A549 (cell line): ENCODE results near the gene POLR3E. TPM values are rescaled to one million over a fixed set of nuclear protein-coding genes. Genes with fewer than 3 reads are reported as not detected.
A peak's percentile ranks its signal among the peaks of the same experiment; 100 is the strongest.

ENCODE experiments used
- ATAC-seq, 2 experiments: fragments of 200-7000 bp in 1 of 2; fragments of >200 bp in 1 of 2; cut with Nextera tagmentation in 1 of 2; cut with Tn5 transposase in 1 of 2; 3 replicates each; pipeline versions ENCODE4 v1.8.0 to v1.9.1; 2018 to 2020; ENCODE audit warnings: mild to moderate bottlenecking in 1 of 2, moderate library complexity in 1 of 2
- CTCF ChIA-PET: fragments of 300-600 bp; sonication (Branson Sonifier 250); formaldehyde crosslinking; extraction: SDS; loops from one replicate; lab custom pipeline; 2021; ENCODE audit warnings: antibody characterized with exemption, inconsistent platforms; lab: Yijun Ruan, JAX
- POLR2A ChIA-PET: fragments of 350-600 bp; formaldehyde crosslinking; extraction: SDS; loops from one replicate; lab custom pipeline; 2021; ENCODE audit warnings: antibody characterized with exemption, inconsistent platforms; lab: Yijun Ruan, JAX
- DNase-seq, 2 experiments: peaks; one replicate each; pipeline versions ENCODE4 v3.0.0 to v3.0.0-alpha.2; 2011 to 2016; ENCODE audit warnings: low read depth in 1 of 2, low spot score in 1 of 2
- FAIRE-seq: peaks from 2 replicates; lab custom pipeline; 2011; peaks lifted over from hg19 to GRCh38; lab: Jason Lieb, UNC
- H3K27ac ChIP-seq, 2 experiments: fragments of >200 bp; sonication (Bioruptor Twin); formaldehyde crosslinking; 3 replicates each; pipeline ENCODE4 v1.5.1; 2016 to 2017
- H3K4me1 ChIP-seq: fragments of >200 bp; sonication (Bioruptor Twin); formaldehyde crosslinking; 3 replicates; pipeline ENCODE4 v1.6.1; 2016
- H3K4me2 ChIP-seq: fragments of >200 bp; sonication (Bioruptor Twin); formaldehyde crosslinking; 3 replicates; pipeline ENCODE4 v1.6.1; 2016
- H3K4me3 ChIP-seq: fragments of >200 bp; sonication (Bioruptor Twin); formaldehyde crosslinking; 3 replicates; pipeline ENCODE4 v1.5.1; 2016
- H3K9me3 ChIP-seq: fragments of >200 bp; sonication (Bioruptor Twin); formaldehyde crosslinking; 3 replicates; pipeline ENCODE4 v1.6.1; 2016
- ATOH8 ChIP-seq: fragments of 250-450 bp; sonication (Bioruptor Pico); IDR thresholded peaks from 2 replicates; pipeline ENCODE4 v1.5.0; 2020; ENCODE audit warnings: low read depth, mild to moderate bottlenecking, moderate library complexity
- BHLHE40 ChIP-seq: IDR thresholded peaks from 2 replicates; pipeline ENCODE4 v1.6.1; 2012; ENCODE audit warnings: low read depth, low read length, inconsistent platforms
- CBX8 ChIP-seq: fragments of 200-600 bp; sonication (generic); IDR thresholded peaks from 2 replicates; pipeline ENCODE4 v1.6.1; 2016
- CEBPB ChIP-seq, 2 experiments: fragments of >200 bp in 1 of 2; sonication (Bioruptor Twin) in 1 of 2; formaldehyde crosslinking in 1 of 2; IDR thresholded peaks; 2 replicates each; pipeline ENCODE4 v1.6.1; 2012 to 2016
- ELK1 ChIP-seq: fragments of 150-350 bp; IDR thresholded peaks from 2 replicates; pipeline ENCODE4 v1.6.1; 2014; ENCODE audit warnings: low read depth, mild to moderate bottlenecking, low read length
- ESRRA ChIP-seq: fragments of 150-350 bp; IDR thresholded peaks from 2 replicates; pipeline ENCODE4 v1.6.1; 2014; ENCODE audit warnings: mild to moderate bottlenecking, low read length, borderline replicate concordance
- HDAC2 ChIP-seq: fragments of 200-600 bp; sonication (generic); IDR thresholded peaks from 2 replicates; pipeline ENCODE4 v1.6.1; 2016
- HES2 ChIP-seq: fragments of >200 bp; sonication (Bioruptor Twin); formaldehyde crosslinking; IDR thresholded peaks from 2 replicates; pipeline ENCODE4 v1.6.1; 2016
- HEYL ChIP-seq: fragments of 250-450 bp; sonication (Bioruptor Pico); IDR thresholded peaks from 2 replicates; pipeline ENCODE4 v1.8.0; 2021; ENCODE audit warnings: mild to moderate bottlenecking, moderate library complexity
- HOXA7 ChIP-seq: fragments of 250-450 bp; sonication (Bioruptor Pico); IDR thresholded peaks from 2 replicates; pipeline ENCODE4 v1.5.0; 2020; ENCODE audit warnings: mild to moderate bottlenecking, moderate library complexity
- JUN ChIP-seq, 2 experiments: fragments of >200 bp; sonication (Bioruptor Twin); formaldehyde crosslinking; IDR thresholded peaks; 2 replicates in 1 of 2; 3 replicates in 1 of 2; pipeline ENCODE4 v1.6.1; 2016 to 2017
- KDM1A ChIP-seq: fragments of 200-600 bp; sonication (generic); IDR thresholded peaks from 2 replicates; pipeline ENCODE4 v1.6.1; 2016; ENCODE audit warnings: low read depth, mild to moderate bottlenecking
- MAFK ChIP-seq: fragments of 450-650 bp; IDR thresholded peaks from 2 replicates; pipeline ENCODE4 v1.6.1; 2014; ENCODE audit not compliant: partially characterized antibody
- NFE2L2 ChIP-seq: fragments of 150-350 bp; conservative IDR thresholded peaks from 2 replicates; pipeline ENCODE4 v1.6.1; 2014; ENCODE audit warnings: low read length
- POLR2A ChIP-seq: IDR thresholded peaks from 2 replicates; pipeline ENCODE4 v1.6.1; 2012; ENCODE audit warnings: mild to moderate bottlenecking, low read length
- TP53 ChIP-seq: fragments of 250-450 bp; sonication (Bioruptor Pico); IDR thresholded peaks from 2 replicates; pipeline ENCODE4 v1.5.0; 2021; ENCODE audit warnings: mild to moderate bottlenecking, moderate library complexity
- ZC3H11A ChIP-seq: fragments of 450-650 bp; IDR thresholded peaks from 2 replicates; pipeline ENCODE4 v1.6.1; 2014; ENCODE audit warnings: antibody characterized with exemption, mild to moderate bottlenecking
- ZNF302 ChIP-seq: fragments of 250-450 bp; sonication (Bioruptor Pico); IDR thresholded peaks from 2 replicates; pipeline ENCODE4 v1.9.0; 2021; ENCODE audit warnings: inconsistent platforms, mild to moderate bottlenecking, moderate library complexity
- WGBS: methylation state at CpG from one replicate; pipeline ENCODE4 v1.1.6; 2017; ENCODE audit errors: missing lambda C conversion rate; 5-methylcytosine and 5-hydroxymethylcytosine counted together
- polyA plus RNA-seq, 4 experiments: library from polyadenylated mRNA; depleted of rRNA in 3 of 4; stranded (reverse); fragments of >200 nt; fragmentation: RNase III in 1 of 4; extraction: RNeasy Plus Mini Kit Qiagen cat#74134 plus additional on column Dnase treatment in 1 of 4; gene quantifications; 2 replicates in 3 of 4; 3 replicates in 1 of 4; pipeline ENCODE4 v1.2.3, GENCODE V29; 2011 to 2017

The POLR3E gene
- polyA plus RNA-seq, 2 of the 4 experiments (the other 2 are of a cell fraction), result 54.6 to 77.9 TPM

GRCh38 chr16:22337849-22338635 is 40.8 kb downstream of the POLR3E start:
- CTCF ChIA-PET, result interaction anchor here (0.5 to 3.4 kb wide), 5 partner anchors 17 to 536 kb away, joined by 3 to 14 read pairs (median 4); no protein-coding TSS in a partner anchor
- no peak for FAIRE-seq

GRCh38 chr16:22340945-22341344 is 43.7 kb downstream of the POLR3E start:
- H3K27ac ChIP-seq, result no peak overlapping the region
- DNase-seq (no peak), FAIRE-seq (no peak), ATAC-seq (no peak)
- H3K4me1 ChIP-seq, result no peaks in the 10 kb centered on the region
- ChIA-PET POLR2A (interaction anchor here (0.7 kb wide), 2 partner anchors 11 to 31 kb away, joined by 6 read pairs; no protein-coding TSS in a partner anchor), CTCF (interaction anchor here (0.8 kb wide), 1 partner anchor 22 kb away, joined by 4 read pairs; no protein-coding TSS in a partner anchor)
- H3K4me3 ChIP-seq, result no peak overlapping the region
- no peak overlapping the region for H3K4me2 ChIP-seq
- peaks cover 45% of the 10 kb centered on the region for H3K9me3 ChIP-seq
- TF ChIP-seq ELK1 (no peak), HDAC2 (no peak), NFE2L2 (no peak), MAFK (no peak), HOXA7 (no peak), BHLHE40 (no peak), ZC3H11A (no peak), HEYL (CRISPR knock-in tag) (no peak)

More at GRCh38 chr16:22337849-22338635, 40.8 kb downstream of the POLR3E start:
- 90% methylated on average over 4 of the region's 4 CpGs for WGBS
- H3K4me2 ChIP-seq, result no peak overlapping the region
- H3K27ac ChIP-seq, result no peak overlapping the region
- peaks cover 45% of the 10 kb centered on the region for H3K9me3 ChIP-seq
- no peaks in the 10 kb centered on the region for H3K4me1 ChIP-seq
- no peak for ATAC-seq
- TF ChIP-seq HES2 (no peak), ATOH8 (CRISPR knock-in tag) (no peak)
- no peak overlapping the region for H3K4me3 ChIP-seq
- no peak for DNase-seq
- POLR2A ChIA-PET, result no interaction called here

- Histone ChIP-seq H3K4me2 (no peak overlapping the region), H3K4me1 (no peaks in the 10 kb centered on the region), H3K4me3 (no peak overlapping the region), H3K27ac (no peak overlapping the region), H3K9me3 (peaks cover 34% of the 10 kb centered on the region)
- FAIRE-seq (no peak), ATAC-seq (no peak), DNase-seq (no peak)
- ChIA-PET CTCF (interaction anchor here (1.0 kb wide), 1 partner anchor 23 kb away, joined by 3 read pairs; no protein-coding TSS in a partner anchor), POLR2A (no interaction called here)
- TF ChIP-seq HES2, result no peak
- TF ChIP-seq ZNF302, result no peak
- TF ChIP-seq BHLHE40, result no peak
- TF ChIP-seq CBX8, result no peak
- 95% methylated on average over 2 of the region's 2 CpGs for WGBS
Measured at GRCh38 chr16:22342082-22342481, 44.9 kb downstream of the POLR3E start.

- peaks cover under 1% of the 10 kb centered on the region; the same call in 2 of the 3 replicates for H3K9me3 ChIP-seq
- DNase-seq, result no peak
- TF ChIP-seq TP53 (CRISPR knock-in tag) (no peak), JUN (IDR thresholded peaks at IDR 0.05) (no peak), KDM1A (no peak), CBX8 (no peak), ESRRA (no peak), CEBPB (IDR thresholded peaks at IDR 0.05) (peak; percentile 30 to 59; a peak in 3 of 4 replicates), HES2 (no peak), POLR2A (no peak), BHLHE40 (no peak)
- TF ChIP-seq, all 56 proteins: peak for 1
- H3K27ac ChIP-seq, result no peak overlapping the region
- H3K4me3 ChIP-seq, result no peak overlapping the region
- CTCF ChIA-PET, result interaction anchor here (1.6 to 2.2 kb wide), 3 partner anchors 25 to 27 kb away, joined by 5 to 8 read pairs (median 6); no protein-coding TSS in a partner anchor
- H3K4me1 ChIP-seq, result no peaks in the 10 kb centered on the region
- no peak for ATAC-seq
- no peak for FAIRE-seq
- POLR2A ChIA-PET, result no interaction called here
- WGBS, result 86% methylated on average over 9 of the region's 9 CpGs
- H3K4me2 ChIP-seq, result no peak overlapping the region
Measured at GRCh38 chr16:22346483-22346882, 49.3 kb downstream of the POLR3E start.
